GM19372 (cell line): ENCODE measurements around the gene TNNI2.

ENCODE experiments used
- ATAC-seq: cut with Tn5 transposase; IDR thresholded peaks from one replicate; pipeline ENCODE4 v1.9.1; 2021; ENCODE audit warnings: mild to moderate bottlenecking, low read depth, moderate library complexity; ENCODE audit not compliant: unreplicated experiment

TNNI2 gene

GRCh38 chr11:1844221-1845094 lies 5.7 kb downstream of the TNNI2 start:
- no peak for ATAC-seq

- no peak for ATAC-seq
These were observed 6.3 kb downstream of the TNNI2 start for GRCh38 chr11:1845095-1845429.

- no peak for ATAC-seq
These were observed 7.0 kb downstream of the TNNI2 start for GRCh38 chr11:1845561-1846452.

GRCh38 chr11:1846453-1846932 lies 7.7 kb downstream of the TNNI2 start:
- no peak for ATAC-seq

- no peak for ATAC-seq
These were observed 8.4 kb downstream of the TNNI2 start for GRCh38 chr11:1847006-1847735.

- ATAC-seq = no peak
These were observed 9.3 kb downstream of the TNNI2 start for GRCh38 chr11:1847926-1848639.

- no peak for ATAC-seq
These were observed 10.1 kb downstream of the TNNI2 start for GRCh38 chr11:1848640-1849430.

GRCh38 chr11:1851468-1852180 lies 12.8 kb downstream of the TNNI2 start:
- ATAC-seq = no peak

GRCh38 chr11:1852271-1852876 lies 13.6 kb downstream of the TNNI2 start:
- ATAC-seq = no peak

- peak; percentile 50 for ATAC-seq
These were observed 14.1 kb downstream of the TNNI2 start, which contains the start of gene LSP1 for GRCh38 chr11:1852877-1853276. Gene LSP1, plus strand, starts transcription at chr11:1853084. Its CDS starts 61 bp downstream, at chr11:1853145.

GRCh38 chr11:1853376-1854131 lies 14.8 kb downstream of the TNNI2 start:
- ATAC-seq = no peak

- ATAC-seq = no peak
These were observed 15.6 kb downstream of the TNNI2 start for GRCh38 chr11:1854132-1854948.

- no peak for ATAC-seq
These were observed 16.4 kb downstream of the TNNI2 start for GRCh38 chr11:1854949-1855885.

- ATAC-seq = no peak
These were observed 17.1 kb downstream of the TNNI2 start for GRCh38 chr11:1855886-1856265.

GRCh38 chr11:1856306-1857005 lies 17.7 kb downstream of the TNNI2 start:
- no peak for ATAC-seq
